GM21515 (cell line): ENCODE data around the gene SPACA4.
"Not testable (repeated sequence)": the region's sequence is repeated elsewhere in the genome, so short reads cannot be mapped to it uniquely, and the experiment has no call there.

ENCODE experiments used
- ATAC-seq: cut with Tn5 transposase; IDR thresholded peaks from one replicate; pipeline ENCODE4 v1.9.1; 2021; ENCODE audit not compliant: unreplicated experiment

SPACA4 gene

DNA sequence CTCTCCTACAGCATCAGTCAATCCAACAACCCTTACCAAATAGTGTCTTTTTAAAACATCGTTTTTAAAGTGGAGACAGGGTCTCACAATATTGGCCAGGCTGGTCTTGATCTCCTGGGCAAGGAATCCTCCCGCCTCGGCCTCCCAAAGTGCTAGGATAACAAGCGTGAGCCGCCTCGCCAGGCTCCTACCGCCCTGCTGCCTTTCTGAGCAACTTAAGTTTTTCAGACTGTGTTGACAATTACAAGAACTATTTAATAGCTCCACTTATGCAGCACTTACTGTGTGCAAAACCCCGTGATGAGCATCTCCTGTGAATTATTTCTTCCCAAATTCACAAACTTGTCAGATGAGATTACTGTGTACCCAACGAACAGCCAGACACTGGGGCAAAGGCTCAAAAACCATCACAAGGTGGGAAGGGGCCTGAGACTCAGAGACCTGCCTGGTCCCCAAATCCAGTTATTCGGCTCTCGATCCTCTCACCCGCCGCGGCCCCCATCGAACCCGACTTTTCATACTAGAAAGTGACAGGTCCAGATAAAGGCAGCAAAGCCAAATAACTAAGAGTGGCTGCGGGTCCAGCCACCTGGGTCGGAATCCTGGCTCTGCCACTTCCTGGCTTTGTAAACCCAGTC, 11.9 kb downstream of the SPACA4 start:
- ATAC-seq: peak; percentile 1

GRCh38 chr19:48618916-48619691, 12.6 kb downstream of the SPACA4 start, which contains the start of the genes RPL18 and SPHK2:
TSS of gene RPL18 (minus strand) at chr19:48619178. CDS start at chr19:48619143, 35 bp downstream.
TSS of gene SPHK2 (plus strand) at chr19:48619506. CDS start at chr19:48620515, 1,009 bp downstream.
- ATAC-seq: peak; percentile 80

DNA sequence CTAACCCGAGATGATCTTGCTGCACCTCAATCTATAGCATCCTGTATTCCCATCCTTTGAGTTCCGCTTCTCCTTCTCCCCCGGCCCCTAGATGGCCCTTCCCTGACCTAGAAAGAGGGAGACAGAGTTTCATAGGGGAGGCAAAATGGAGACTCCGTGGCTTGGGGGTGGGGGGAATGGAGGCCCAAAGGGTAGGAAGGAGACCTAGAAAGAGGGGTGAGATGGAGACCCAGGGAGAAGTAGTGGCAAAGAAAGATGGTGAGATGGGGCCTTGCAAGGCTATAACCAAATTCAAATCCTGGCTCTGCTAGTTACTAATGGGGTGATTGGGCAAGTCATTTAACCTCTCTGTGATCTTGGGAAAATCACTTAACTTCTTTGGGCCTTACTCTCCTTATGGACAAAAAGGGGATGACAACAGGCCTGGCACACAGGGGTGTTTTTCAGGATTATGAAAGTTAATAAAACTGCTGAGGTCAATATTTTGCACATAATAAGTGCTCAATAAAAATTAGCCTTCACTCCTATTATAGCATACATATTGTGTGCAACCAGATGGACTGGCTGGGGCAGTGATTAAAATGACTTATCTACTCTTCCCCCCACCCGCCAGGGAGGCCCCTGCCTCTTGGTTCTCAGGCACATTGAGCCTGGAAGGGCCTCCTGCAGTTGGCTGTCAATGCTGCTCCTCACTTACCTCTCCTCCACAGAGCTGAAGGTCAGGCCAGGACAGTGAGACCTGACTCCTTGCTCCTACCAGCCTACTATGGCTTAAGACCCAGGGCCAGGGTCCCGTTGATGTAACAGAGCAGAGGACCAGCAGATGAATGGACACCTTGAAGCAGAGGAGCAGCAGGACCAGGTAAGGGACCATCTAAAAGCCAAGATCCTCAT, 13.4 kb downstream of the SPACA4 start:
- peak; percentile 0 for ATAC-seq

GRCh38 chr19:48623556-48624066, 17.1 kb downstream of the SPACA4 start:
- no peak for ATAC-seq

- ATAC-seq: peak; percentile 47
Observed at GRCh38 chr19:48624067-48624594, 17.6 kb downstream of the SPACA4 start.

DNA sequence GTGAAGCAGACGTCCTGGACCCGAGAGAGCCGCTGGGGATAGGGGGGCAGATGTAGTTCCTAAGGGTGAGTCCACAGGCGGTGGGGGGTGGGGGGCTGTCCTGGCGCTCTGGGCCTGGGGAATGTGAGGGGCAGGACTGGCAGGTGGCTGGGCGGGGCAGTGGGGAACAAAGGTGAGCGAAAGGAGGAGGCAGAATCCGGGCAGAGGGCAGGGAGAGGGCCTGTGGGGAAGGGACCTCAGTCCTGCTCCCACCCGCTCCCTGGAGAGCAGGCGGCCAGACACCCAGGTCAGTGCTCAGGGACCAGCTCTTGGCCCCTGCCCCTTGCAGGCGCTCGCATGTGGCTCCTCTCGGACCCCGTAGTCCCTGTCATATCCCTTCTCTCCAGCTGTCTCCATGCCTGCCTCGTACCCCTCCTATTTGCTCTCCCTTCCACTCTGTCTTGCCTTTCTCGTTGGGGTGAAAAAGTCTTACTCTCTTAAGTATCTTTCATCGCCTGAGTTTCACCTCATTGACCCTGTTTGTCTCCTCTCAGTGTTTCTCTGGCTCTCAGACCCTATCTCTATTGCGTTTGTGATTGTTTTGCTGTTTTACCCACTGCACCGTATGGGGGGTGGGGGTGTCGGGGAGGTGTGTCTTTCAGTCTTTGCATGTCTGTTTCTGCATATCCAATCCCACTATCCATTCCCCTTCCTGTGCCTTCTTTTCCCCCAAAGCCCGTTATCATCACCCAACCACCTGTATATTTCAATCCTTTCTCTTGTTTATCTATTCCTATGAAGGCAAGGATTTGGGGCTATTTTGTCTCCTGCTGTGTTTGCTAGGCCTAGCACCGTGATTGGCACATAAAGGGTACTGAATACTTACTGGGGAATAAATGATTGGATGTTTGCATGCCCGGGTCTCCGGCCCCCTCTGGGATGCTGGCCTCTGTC, 18.5 kb downstream of the SPACA4 start:
- ATAC-seq: no peak

DNA sequence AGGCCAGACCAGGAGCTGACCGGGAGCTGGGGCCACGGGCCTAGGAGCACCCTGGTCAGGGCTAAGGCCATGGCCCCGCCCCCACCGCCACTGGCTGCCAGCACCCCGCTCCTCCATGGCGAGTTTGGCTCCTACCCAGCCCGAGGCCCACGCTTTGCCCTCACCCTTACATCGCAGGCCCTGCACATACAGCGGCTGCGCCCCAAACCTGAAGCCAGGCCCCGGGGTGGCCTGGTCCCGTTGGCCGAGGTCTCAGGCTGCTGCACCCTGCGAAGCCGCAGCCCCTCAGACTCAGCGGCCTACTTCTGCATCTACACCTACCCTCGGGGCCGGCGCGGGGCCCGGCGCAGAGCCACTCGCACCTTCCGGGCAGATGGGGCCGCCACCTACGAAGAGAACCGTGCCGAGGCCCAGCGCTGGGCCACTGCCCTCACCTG, 19.4 kb downstream of the SPACA4 start:
- ATAC-seq: no peak

DNA sequence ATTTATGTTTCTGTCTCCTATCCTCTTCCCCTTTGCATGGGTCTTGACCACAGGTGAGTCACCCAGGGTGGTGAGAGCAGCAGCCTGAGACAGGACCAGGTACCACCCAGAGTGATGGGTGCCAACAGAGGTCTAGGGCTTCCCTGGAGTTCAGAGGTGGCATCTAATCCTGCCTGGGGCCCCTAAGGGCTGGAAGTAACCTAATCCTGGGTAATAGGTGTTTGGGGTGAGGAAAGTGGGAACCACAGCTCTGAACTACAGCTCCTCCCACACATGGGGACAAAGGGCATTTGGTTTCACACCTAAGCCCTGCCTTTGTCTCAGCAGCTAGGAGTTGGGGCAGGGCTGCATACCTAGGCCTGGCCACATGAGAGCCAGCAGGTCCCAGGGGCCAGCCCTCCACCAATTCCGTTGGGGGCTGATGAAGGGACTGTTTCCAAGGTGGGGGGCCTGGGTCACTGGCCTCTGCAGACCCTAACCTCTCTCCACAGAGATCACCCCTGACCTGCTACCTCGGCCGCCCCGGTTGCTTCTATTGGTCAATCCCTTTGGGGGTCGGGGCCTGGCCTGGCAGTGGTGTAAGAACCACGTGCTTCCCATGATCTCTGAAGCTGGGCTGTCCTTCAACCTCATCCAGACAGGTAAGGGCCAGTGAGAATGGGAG, 20.8 kb downstream of the SPACA4 start:
- ATAC-seq: no peak

DNA sequence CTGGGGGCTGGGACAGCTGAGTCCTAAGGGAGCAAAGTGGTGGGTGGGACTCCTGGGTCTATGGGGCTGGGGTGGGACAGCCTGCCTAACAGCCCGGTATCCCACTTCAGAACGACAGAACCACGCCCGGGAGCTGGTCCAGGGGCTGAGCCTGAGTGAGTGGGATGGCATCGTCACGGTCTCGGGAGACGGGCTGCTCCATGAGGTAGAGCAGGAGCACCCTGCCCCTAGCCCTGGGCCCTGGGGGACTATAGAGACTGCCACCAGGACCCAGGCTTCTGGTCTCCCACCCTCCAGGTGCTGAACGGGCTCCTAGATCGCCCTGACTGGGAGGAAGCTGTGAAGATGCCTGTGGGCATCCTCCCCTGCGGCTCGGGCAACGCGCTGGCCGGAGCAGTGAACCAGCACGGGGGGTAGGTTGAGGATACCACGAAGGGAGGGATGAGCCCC, 21.3 kb downstream of the SPACA4 start:
- no peak for ATAC-seq

- ATAC-seq: no peak
Observed at GRCh38 chr19:48628486-48629296, 22.1 kb downstream of the SPACA4 start.

- ATAC-seq: no peak
Observed at GRCh38 chr19:48629297-48629598, 22.7 kb downstream of the SPACA4 start.

DNA sequence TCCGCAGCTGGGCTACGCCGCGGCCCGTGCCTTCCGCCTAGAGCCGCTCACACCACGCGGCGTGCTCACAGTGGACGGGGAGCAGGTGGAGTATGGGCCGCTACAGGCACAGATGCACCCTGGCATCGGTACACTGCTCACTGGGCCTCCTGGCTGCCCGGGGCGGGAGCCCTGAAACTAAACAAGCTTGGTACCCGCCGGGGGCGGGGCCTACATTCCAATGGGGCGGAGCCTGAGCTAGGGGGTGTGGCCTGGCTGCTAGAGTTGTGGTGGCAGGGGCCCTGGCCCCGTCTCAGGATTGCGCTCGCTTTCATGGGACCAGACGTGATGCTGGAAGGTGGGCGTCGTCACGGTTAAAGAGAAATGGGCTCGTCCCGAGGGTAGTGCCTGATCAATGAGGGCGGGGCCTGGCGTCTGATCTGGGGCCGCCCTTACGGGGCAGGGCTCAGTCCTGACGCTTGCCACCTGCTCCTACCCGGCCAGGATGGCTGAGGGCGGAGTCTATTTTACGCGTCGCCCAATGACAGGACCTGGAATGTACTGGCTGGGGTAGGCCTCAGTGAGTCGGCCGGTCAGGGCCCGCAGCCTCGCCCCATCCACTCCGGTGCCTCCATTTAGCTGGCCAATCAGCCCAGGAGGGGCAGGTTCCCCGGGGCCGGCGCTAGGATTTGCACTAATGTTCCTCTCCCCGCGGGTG, 23.2 kb downstream of the SPACA4 start:
- no peak for ATAC-seq

DNA sequence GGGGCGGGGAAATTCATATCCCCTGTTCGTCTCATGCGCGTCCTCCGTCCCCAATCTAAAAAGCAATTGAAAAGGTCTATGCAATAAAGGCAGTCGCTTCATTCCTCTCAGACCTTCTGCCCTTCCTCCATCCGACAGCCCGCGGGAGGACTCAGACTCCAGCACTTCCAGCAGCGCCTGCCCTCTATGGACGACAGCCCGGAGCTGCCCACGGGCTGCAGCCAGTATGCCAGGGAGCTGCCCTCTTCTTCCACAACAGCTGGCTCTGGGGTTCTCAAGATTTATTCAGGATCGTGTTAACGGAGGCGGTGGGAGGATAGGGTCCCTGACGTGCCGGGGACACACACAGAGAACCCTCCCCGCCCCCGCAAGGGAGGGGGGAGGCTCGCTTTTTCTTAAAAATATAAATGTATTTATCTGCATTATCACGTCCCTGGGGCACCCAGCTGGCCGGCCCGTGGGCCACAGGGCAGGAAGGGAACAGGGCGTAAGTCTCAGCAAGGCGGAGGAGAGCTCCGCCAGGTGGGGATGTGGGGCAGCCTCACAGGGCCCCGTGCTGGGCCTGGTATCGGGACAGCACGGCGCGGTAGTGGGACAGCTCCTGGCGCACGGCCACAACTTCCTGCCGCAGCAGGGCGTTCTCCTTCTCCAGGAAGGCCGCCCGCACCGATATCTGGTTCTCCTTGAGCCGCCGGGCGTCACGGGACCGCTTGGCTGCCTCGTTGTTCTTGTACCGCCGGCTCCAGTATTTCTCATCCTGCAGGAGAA, 23.9 kb downstream of the SPACA4 start:
- no peak for ATAC-seq

DNA sequence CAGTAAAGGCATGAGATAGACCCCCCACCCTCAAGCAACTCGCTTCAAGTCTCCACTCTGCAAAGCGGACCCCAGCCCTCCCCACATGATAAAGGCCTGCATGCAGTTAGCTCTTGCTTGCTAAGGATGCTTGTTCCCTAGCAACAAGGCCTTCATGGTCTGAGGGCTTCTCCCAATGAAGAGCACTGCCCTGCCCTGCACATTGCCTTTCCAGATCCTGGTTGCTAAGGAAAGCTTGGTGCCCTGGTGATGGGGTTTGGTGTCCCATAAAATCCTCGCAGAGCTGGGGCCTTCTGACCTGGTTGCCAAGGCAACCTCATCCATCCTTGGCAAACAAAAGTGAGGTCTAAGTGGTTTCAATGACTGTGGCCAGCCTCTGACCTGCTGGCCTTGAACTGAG, 24.7 kb downstream of the SPACA4 start:
- no peak for ATAC-seq

GRCh38 chr19:48632286-48632685, 25.7 kb downstream of the SPACA4 start:
- ATAC-seq: not testable (repeated sequence)

DNA sequence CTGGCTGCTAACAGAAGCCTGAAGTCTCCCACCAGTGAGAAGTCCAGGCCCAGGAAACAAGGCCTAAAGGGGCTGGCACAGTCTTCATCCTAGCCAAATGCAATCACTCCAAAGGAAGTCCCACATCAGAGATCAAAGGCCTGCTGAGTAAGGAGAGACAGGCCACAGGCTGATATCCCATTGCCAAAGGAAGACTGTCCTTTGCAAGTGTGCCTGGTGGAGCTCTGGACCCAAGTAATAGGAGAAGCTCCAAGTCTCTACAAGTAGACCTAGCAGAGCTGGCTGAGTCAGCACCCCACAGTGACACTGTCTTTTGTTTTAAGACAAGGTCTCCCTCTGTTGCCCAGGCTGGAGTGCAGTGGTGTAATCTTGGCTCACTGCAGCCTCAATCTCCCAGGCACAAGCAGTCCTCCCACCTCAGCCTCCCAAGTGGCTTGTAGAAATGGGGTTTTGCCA, 26.2 kb downstream of the SPACA4 start:
- ATAC-seq: no peak
